ENCODE data around the gene PTPRQ.

DNA sequence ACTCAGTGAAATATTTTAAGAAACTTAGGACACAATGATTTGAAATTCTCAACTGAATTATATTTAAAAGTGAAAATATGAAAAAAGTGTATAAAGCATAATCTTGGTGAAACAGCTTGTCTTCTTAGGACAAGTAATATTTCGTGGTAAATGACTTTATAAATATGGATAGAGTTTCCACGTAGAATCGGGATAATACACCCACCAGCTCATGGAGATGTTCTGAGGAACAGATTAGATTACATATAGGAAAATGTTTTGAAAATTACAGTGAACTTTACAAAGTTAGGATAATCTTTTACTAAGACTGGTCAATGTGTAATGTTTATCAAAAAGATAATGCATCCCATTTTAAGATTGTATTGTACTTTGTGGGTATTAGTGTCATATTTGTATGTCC is 237.8 kb downstream of the PTPRQ start:
- TF ChIP-seq, protein P1, sequence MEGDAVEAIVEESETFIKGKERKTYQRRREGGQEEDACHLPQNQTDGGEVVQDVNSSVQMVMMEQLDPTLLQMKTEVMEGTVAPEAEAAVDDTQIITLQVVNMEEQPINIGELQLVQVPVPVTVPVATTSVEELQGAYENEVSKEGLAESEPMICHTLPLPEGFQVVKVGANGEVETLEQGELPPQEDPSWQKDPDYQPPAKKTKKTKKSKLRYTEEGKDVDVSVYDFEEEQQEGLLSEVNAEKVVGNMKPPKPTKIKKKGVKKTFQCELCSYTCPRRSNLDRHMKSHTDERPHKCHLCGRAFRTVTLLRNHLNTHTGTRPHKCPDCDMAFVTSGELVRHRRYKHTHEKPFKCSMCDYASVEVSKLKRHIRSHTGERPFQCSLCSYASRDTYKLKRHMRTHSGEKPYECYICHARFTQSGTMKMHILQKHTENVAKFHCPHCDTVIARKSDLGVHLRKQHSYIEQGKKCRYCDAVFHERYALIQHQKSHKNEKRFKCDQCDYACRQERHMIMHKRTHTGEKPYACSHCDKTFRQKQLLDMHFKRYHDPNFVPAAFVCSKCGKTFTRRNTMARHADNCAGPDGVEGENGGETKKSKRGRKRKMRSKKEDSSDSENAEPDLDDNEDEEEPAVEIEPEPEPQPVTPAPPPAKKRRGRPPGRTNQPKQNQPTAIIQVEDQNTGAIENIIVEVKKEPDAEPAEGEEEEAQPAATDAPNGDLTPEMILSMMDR (IDR thresholded peaks at IDR 0.05): no peak
- TF ChIP-seq EP300 (IDR thresholded peaks at IDR 0.05) (no peak), POLR2A (IDR thresholded peaks at IDR 0.05) (no peak)

All from tibial nerve (tissue), 4 donors.